KMS-11 (cell line): ENCODE measurements around the gene DTHD1.

ENCODE experiments used
- H2AFZ ChIP-seq: fragments of 200-600 bp; sonication (generic); 2 replicates; pipeline ENCODE4 v1.6.1; 2016; ENCODE audit warnings: antibody characterized with exemption, mixed run types, low read depth
- H3K27ac ChIP-seq: fragments of 200-600 bp; sonication (generic); 2 replicates; pipeline ENCODE4 v1.6.1; 2016; ENCODE audit warnings: mild to moderate bottlenecking, mixed run types
- H3K27me3 ChIP-seq: fragments of 200-600 bp; sonication (generic); 2 replicates; pipeline ENCODE4 v1.6.1; 2017; ENCODE audit warnings: mild to moderate bottlenecking, low read depth, mixed run types, moderate library complexity; ENCODE audit not compliant: insufficient read depth
- H3K36me3 ChIP-seq: fragments of 200-600 bp; sonication (generic); 2 replicates; pipeline ENCODE4 v1.6.1; 2017; ENCODE audit warnings: mild to moderate bottlenecking, mixed run types; ENCODE audit not compliant: insufficient read depth
- H3K4me1 ChIP-seq: fragments of 200-600 bp; sonication (generic); 2 replicates; pipeline ENCODE4 v1.6.1; 2016; ENCODE audit warnings: mild to moderate bottlenecking, low read depth, mixed run types; ENCODE audit not compliant: poor library complexity, severe bottlenecking
- H3K4me2 ChIP-seq: fragments of 200-600 bp; sonication (generic); 2 replicates; pipeline ENCODE4 v1.7.0; 2016; ENCODE audit warnings: mild to moderate bottlenecking, mixed run types
- H3K4me3 ChIP-seq: fragments of 200-600 bp; sonication (generic); IDR thresholded peaks from 2 replicates; pipeline ENCODE4 v1.6.1; 2017; ENCODE audit warnings: low read depth, low read length, mixed read lengths; ENCODE audit not compliant: insufficient read depth
- H3K79me2 ChIP-seq: fragments of 200-600 bp; sonication (generic); 2 replicates; pipeline ENCODE4 v1.6.1; 2016; ENCODE audit warnings: low read depth, mixed run types; ENCODE audit not compliant: insufficient read depth
- H3K9ac ChIP-seq: fragments of 200-600 bp; sonication (generic); 2 replicates; pipeline ENCODE4 v1.6.1; 2016; ENCODE audit warnings: mild to moderate bottlenecking, mixed run types
- H4K20me1 ChIP-seq: fragments of 200-600 bp; sonication (generic); 2 replicates; pipeline ENCODE4 v1.6.1; 2016; ENCODE audit warnings: mild to moderate bottlenecking, mixed run types; ENCODE audit not compliant: insufficient read depth
- CTCF ChIP-seq: fragments of 200-600 bp; sonication (generic); conservative IDR thresholded peaks from 2 replicates; pipeline ENCODE4 v1.6.1; 2017; ENCODE audit warnings: low read depth, mild to moderate bottlenecking, antibody characterized with exemption, low read length, moderate library complexity, mixed read lengths

Gene DTHD1

GRCh38 chr4:36323816-36324419 lies 42.5 kb downstream of the DTHD1 start:
- H3K4me3 ChIP-seq, result no peak overlapping the region
- no peak overlapping the region for H2AFZ ChIP-seq
- peaks cover 10% of the 10 kb centered on the region for H3K4me1 ChIP-seq
- H3K79me2 ChIP-seq, result no peaks in the 10 kb centered on the region
- no peaks in the 10 kb centered on the region for H3K27me3 ChIP-seq
- no peak overlapping the region for H3K27ac ChIP-seq
- no peak for TF ChIP-seq CTCF
- H3K9ac ChIP-seq, result no peak overlapping the region
- H4K20me1 ChIP-seq, result no peaks in the 10 kb centered on the region
- H3K4me2 ChIP-seq, result no peak overlapping the region
- H3K36me3 ChIP-seq, result no peaks in the 10 kb centered on the region

- no peak overlapping the region for H3K9ac ChIP-seq
- H4K20me1 ChIP-seq, result no peaks in the 10 kb centered on the region
- no peaks in the 10 kb centered on the region for H3K27me3 ChIP-seq
- H3K4me1 ChIP-seq, result peaks cover 10% of the 10 kb centered on the region
- H3K4me3 ChIP-seq, result no peak overlapping the region
- H3K4me2 ChIP-seq, result no peak overlapping the region
- H3K27ac ChIP-seq, result no peak overlapping the region
- H3K36me3 ChIP-seq, result no peaks in the 10 kb centered on the region
- H2AFZ ChIP-seq, result no peak overlapping the region
- TF ChIP-seq CTCF, result no peak
- no peaks in the 10 kb centered on the region for H3K79me2 ChIP-seq
These were observed 43.4 kb downstream of the DTHD1 start for GRCh38 chr4:36324808-36325207.

- Histone ChIP-seq H3K27ac (no peak overlapping the region), H2AFZ (peak overlapping the region; percentile 49), H3K4me1 (peaks cover 10% of the 10 kb centered on the region), H4K20me1 (no peaks in the 10 kb centered on the region), H3K9ac (no peak overlapping the region), H3K4me3 (no peak overlapping the region), H3K4me2 (0 out of 2 replicates have a peak overlapping the region, but pooled peaks have one; percentile 9), H3K36me3 (no peaks in the 10 kb centered on the region), H3K27me3 (no peaks in the 10 kb centered on the region), H3K79me2 (no peaks in the 10 kb centered on the region)
- no peak for TF ChIP-seq CTCF
These were observed 44.1 kb downstream of the DTHD1 start for GRCh38 chr4:36325499-36325898.

- H3K36me3 ChIP-seq, result no peaks in the 10 kb centered on the region
- H3K27ac ChIP-seq, result no peak overlapping the region
- H3K9ac ChIP-seq, result no peak overlapping the region
- H3K79me2 ChIP-seq, result no peaks in the 10 kb centered on the region
- H2AFZ ChIP-seq, result peak overlapping the region; percentile 49
- H3K4me2 ChIP-seq, result 0 out of 2 replicates have a peak overlapping the region, but pooled peaks have one; percentile 9
- no peak overlapping the region for H3K4me3 ChIP-seq
- peaks cover 10% of the 10 kb centered on the region for H3K4me1 ChIP-seq
- no peaks in the 10 kb centered on the region for H3K27me3 ChIP-seq
- no peaks in the 10 kb centered on the region for H4K20me1 ChIP-seq
- no peak for TF ChIP-seq CTCF
These were observed 44.5 kb downstream of the DTHD1 start for GRCh38 chr4:36325926-36326325.
